Measurements from ENCODE around the gene PDK2. TPM values are rescaled to one million over a fixed set of nuclear protein-coding genes. Genes with fewer than 3 reads are reported as not detected.

The PDK2 gene
- total and polyA plus RNA-seq, 2 experiments from 2014 or later, result 12.0 to 15.9 TPM

DNA sequence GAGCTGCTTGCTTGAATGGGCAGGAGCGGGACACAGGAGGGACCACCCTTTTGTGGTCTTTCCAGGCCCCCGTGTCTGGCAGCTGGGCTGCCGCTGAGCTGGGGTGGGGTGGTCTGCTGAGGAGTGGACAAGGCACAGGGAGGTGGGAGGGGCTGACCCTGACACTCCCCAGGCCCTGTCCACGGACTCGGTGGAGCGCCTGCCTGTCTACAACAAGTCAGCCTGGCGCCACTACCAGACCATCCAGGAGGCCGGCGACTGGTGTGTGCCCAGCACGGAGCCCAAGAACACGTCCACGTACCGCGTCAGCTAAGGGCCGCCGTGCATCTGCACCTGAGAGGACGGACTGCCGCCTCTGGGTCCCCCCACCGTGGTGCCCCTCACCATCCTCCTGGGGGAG, 14.6 kb downstream of the PDK2 start:
- H3K9me3 Mint-ChIP-seq, result no peaks in the 10 kb centered on the region
- H3F3A ChIP-seq (replicated peaks; ENCODE audit: low read depth), result no peaks in the 10 kb centered on the region
- no peak overlapping the region for H3K27ac ChIP-seq (ENCODE audit: low read depth)
- H3K36me3 Mint-ChIP-seq (ENCODE audit: low read depth), result no peaks in the 10 kb centered on the region; the same call in 1 of the 3 replicates
- TF ChIP-seq EZH2 (IDR thresholded peaks at IDR 0.05; ENCODE audit: low read depth, unreplicated experiment) (no peak), ZNF331 (CRISPR knock-in tag; IDR thresholded peaks at IDR 0.05; ENCODE audit: low read depth) (no peak), STAT1 (IDR thresholded peaks at IDR 0.05; ENCODE audit: unreplicated experiment) (no peak), EZH2phosphoT487 (IDR thresholded peaks at IDR 0.05; ENCODE audit: unreplicated experiment) (no peak), POLR2AphosphoS5 (IDR thresholded peaks at IDR 0.05; ENCODE audit: low read depth) (no peak), NANOG (IDR thresholded peaks at IDR 0.05; ENCODE audit: borderline replicate concordance) (no peak), JUNB (IDR thresholded peaks at IDR 0.05; ENCODE audit: unreplicated experiment) (no peak)
- TF ChIP-seq, protein P1, sequence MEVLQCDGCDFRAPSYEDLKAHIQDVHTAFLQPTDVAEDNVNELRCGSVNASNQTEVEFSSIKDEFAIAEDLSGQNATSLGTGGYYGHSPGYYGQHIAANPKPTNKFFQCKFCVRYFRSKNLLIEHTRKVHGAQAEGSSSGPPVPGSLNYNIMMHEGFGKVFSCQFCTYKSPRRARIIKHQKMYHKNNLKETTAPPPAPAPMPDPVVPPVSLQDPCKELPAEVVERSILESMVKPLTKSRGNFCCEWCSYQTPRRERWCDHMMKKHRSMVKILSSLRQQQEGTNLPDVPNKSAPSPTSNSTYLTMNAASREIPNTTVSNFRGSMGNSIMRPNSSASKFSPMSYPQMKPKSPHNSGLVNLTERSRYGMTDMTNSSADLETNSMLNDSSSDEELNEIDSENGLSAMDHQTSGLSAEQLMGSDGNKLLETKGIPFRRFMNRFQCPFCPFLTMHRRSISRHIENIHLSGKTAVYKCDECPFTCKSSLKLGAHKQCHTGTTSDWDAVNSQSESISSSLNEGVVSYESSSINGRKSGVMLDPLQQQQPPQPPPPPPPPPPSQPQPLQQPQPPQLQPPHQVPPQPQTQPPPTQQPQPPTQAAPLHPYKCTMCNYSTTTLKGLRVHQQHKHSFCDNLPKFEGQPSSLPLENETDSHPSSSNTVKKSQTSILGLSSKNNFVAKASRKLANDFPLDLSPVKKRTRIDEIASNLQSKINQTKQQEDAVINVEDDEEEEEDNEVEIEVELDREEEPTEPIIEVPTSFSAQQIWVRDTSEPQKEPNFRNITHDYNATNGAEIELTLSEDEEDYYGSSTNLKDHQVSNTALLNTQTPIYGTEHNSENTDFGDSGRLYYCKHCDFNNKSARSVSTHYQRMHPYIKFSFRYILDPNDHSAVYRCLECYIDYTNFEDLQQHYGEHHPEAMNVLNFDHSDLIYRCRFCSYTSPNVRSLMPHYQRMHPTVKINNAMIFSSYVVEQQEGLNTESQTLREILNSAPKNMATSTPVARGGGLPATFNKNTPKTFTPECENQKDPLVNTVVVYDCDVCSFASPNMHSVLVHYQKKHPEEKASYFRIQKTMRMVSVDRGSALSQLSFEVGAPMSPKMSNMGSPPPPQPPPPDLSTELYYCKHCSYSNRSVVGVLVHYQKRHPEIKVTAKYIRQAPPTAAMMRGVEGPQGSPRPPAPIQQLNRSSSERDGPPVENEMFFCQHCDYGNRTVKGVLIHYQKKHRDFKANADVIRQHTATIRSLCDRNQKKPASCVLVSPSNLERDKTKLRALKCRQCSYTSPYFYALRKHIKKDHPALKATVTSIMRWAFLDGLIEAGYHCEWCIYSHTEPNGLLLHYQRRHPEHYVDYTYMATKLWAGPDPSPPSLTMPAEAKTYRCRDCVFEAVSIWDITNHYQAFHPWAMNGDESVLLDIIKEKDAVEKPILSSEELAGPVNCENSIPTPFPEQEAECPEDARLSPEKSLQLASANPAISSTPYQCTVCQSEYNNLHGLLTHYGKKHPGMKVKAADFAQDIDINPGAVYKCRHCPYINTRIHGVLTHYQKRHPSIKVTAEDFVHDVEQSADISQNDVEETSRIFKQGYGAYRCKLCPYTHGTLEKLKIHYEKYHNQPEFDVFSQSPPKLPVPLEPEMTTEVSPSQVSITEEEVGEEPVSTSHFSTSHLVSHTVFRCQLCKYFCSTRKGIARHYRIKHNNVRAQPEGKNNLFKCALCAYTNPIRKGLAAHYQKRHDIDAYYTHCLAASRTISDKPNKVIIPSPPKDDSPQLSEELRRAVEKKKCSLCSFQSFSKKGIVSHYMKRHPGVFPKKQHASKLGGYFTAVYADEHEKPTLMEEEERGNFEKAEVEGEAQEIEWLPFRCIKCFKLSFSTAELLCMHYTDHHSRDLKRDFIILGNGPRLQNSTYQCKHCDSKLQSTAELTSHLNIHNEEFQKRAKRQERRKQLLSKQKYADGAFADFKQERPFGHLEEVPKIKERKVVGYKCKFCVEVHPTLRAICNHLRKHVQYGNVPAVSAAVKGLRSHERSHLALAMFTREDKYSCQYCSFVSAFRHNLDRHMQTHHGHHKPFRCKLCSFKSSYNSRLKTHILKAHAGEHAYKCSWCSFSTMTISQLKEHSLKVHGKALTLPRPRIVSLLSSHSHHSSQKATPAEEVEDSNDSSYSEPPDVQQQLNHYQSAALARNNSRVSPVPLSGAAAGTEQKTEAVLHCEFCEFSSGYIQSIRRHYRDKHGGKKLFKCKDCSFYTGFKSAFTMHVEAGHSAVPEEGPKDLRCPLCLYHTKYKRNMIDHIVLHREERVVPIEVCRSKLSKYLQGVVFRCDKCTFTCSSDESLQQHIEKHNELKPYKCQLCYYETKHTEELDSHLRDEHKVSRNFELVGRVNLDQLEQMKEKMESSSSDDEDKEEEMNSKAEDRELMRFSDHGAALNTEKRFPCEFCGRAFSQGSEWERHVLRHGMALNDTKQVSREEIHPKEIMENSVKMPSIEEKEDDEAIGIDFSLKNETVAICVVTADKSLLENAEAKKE (CRISPR knock-in tag; IDR thresholded peaks at IDR 0.05), result no peak
- TF ChIP-seq, protein P2, sequence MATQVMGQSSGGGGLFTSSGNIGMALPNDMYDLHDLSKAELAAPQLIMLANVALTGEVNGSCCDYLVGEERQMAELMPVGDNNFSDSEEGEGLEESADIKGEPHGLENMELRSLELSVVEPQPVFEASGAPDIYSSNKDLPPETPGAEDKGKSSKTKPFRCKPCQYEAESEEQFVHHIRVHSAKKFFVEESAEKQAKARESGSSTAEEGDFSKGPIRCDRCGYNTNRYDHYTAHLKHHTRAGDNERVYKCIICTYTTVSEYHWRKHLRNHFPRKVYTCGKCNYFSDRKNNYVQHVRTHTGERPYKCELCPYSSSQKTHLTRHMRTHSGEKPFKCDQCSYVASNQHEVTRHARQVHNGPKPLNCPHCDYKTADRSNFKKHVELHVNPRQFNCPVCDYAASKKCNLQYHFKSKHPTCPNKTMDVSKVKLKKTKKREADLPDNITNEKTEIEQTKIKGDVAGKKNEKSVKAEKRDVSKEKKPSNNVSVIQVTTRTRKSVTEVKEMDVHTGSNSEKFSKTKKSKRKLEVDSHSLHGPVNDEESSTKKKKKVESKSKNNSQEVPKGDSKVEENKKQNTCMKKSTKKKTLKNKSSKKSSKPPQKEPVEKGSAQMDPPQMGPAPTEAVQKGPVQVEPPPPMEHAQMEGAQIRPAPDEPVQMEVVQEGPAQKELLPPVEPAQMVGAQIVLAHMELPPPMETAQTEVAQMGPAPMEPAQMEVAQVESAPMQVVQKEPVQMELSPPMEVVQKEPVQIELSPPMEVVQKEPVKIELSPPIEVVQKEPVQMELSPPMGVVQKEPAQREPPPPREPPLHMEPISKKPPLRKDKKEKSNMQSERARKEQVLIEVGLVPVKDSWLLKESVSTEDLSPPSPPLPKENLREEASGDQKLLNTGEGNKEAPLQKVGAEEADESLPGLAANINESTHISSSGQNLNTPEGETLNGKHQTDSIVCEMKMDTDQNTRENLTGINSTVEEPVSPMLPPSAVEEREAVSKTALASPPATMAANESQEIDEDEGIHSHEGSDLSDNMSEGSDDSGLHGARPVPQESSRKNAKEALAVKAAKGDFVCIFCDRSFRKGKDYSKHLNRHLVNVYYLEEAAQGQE (IDR thresholded peaks at IDR 0.05; ENCODE audit: unreplicated experiment), result no peak
- TF ChIP-seq, protein P3, sequence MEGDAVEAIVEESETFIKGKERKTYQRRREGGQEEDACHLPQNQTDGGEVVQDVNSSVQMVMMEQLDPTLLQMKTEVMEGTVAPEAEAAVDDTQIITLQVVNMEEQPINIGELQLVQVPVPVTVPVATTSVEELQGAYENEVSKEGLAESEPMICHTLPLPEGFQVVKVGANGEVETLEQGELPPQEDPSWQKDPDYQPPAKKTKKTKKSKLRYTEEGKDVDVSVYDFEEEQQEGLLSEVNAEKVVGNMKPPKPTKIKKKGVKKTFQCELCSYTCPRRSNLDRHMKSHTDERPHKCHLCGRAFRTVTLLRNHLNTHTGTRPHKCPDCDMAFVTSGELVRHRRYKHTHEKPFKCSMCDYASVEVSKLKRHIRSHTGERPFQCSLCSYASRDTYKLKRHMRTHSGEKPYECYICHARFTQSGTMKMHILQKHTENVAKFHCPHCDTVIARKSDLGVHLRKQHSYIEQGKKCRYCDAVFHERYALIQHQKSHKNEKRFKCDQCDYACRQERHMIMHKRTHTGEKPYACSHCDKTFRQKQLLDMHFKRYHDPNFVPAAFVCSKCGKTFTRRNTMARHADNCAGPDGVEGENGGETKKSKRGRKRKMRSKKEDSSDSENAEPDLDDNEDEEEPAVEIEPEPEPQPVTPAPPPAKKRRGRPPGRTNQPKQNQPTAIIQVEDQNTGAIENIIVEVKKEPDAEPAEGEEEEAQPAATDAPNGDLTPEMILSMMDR (conservative IDR thresholded peaks at IDR 0.05; ENCODE audit: low read depth in 2 of 2), result no peak
- TF ChIP-seq, protein P4, sequence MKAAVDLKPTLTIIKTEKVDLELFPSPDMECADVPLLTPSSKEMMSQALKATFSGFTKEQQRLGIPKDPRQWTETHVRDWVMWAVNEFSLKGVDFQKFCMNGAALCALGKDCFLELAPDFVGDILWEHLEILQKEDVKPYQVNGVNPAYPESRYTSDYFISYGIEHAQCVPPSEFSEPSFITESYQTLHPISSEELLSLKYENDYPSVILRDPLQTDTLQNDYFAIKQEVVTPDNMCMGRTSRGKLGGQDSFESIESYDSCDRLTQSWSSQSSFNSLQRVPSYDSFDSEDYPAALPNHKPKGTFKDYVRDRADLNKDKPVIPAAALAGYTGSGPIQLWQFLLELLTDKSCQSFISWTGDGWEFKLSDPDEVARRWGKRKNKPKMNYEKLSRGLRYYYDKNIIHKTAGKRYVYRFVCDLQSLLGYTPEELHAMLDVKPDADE (IDR thresholded peaks at IDR 0.05), result no peak
- no peaks in the 10 kb centered on the region; the same call in 1 of the 2 replicates for H3K27me3 ChIP-seq (ENCODE audit: insufficient read depth)
- no peak overlapping the region for H3K27ac Mint-ChIP-seq
- peaks cover 5% of the 10 kb centered on the region; the same call in 1 of the 2 replicates for H3K4me1 ChIP-seq (ENCODE audit: insufficient read depth)
- DNase-seq (ENCODE audit: low spot score) (no peak), ATAC-seq (no peak)
- H3K4me2 ChIP-seq, result no peak overlapping the region
- H3K4me1 Mint-ChIP-seq, result peaks cover under 1% of the 10 kb centered on the region; the same call in 2 of the 3 replicates
- H4K20me1 ChIP-seq (replicated peaks; ENCODE audit: insufficient read depth), result no peaks in the 10 kb centered on the region
- H3K79me2 ChIP-seq (replicated peaks; ENCODE audit: insufficient read depth), result no peaks in the 10 kb centered on the region
- no peak overlapping the region for H3K4me3 Mint-ChIP-seq
- no peaks in the 10 kb centered on the region for H3K9me2 ChIP-seq (ENCODE audit: insufficient read depth)
- peaks cover 15% of the 10 kb centered on the region for H3K27me3 Mint-ChIP-seq (ENCODE audit: insufficient read depth, low read depth, poor library complexity)
- H3K4me3 ChIP-seq, result no peak overlapping the region
- no peak overlapping the region for H2AFZ ChIP-seq
- no peaks in the 10 kb centered on the region for H3K36me3 ChIP-seq (ENCODE audit: insufficient read depth)
